Raji (cell line): ENCODE measurements around the gene BTBD1.

ENCODE experiments used
- POLR2A ChIP-seq: IDR thresholded peaks from 2 replicates; pipeline ENCODE4 v1.6.1; 2011; ENCODE audit warnings: low read depth, low read length, control low read depth; ENCODE audit not compliant: insufficient read depth

BTBD1 gene

GRCh38 chr15:83066734-83067637 is at the start of gene BTBD1:
TSS of gene BTBD1 (minus strand) at chr15:83067252. CDS start at chr15:83067151, 101 bp downstream.
- TF ChIP-seq POLR2A: peak; percentile 93

GRCh38 chr15:83115831-83116565 is 48.9 kb upstream of the BTBD1 start:
- TF ChIP-seq POLR2A: no peak

GRCh38 chr15:83115410-83115809 is 48.4 kb upstream of the BTBD1 start:
- TF ChIP-seq POLR2A: no peak

- TF ChIP-seq POLR2A: no peak
Measured at GRCh38 chr15:83114856-83115255, 47.8 kb upstream of the BTBD1 start.

- TF ChIP-seq POLR2A: no peak
Measured at GRCh38 chr15:83113881-83114674, 47.0 kb upstream of the BTBD1 start.

- TF ChIP-seq POLR2A: no peak
Measured at GRCh38 chr15:83112956-83113299, 45.9 kb upstream of the BTBD1 start.

- no peak for TF ChIP-seq POLR2A
Measured at GRCh38 chr15:83112233-83112955, 45.3 kb upstream of the BTBD1 start.

- no peak for TF ChIP-seq POLR2A
Measured at GRCh38 chr15:83111149-83111548, 44.1 kb upstream of the BTBD1 start.

GRCh38 chr15:83110381-83110780 is 43.3 kb upstream of the BTBD1 start:
- TF ChIP-seq POLR2A: no peak

- TF ChIP-seq POLR2A: no peak
Measured at GRCh38 chr15:83109532-83109931, 42.5 kb upstream of the BTBD1 start.

GRCh38 chr15:83108266-83109219 is 41.5 kb upstream of the BTBD1 start:
- peak; percentile 29; the same call in 1 of the 2 replicates for TF ChIP-seq POLR2A

GRCh38 chr15:83107841-83108181 is 40.8 kb upstream of the BTBD1 start:
- TF ChIP-seq POLR2A: no peak

GRCh38 chr15:83106994-83107840 is 40.2 kb upstream of the BTBD1 start, which contains the start of gene TM6SF1:
TSS of gene TM6SF1 (plus strand) at chr15:83107645. CDS start at chr15:83107681, 36 bp downstream.
- no peak for TF ChIP-seq POLR2A
